HG02970 (cell line): ENCODE data around the gene SMARCC1.

Source experiments
- ATAC-seq: cut with Tn5 transposase; IDR thresholded peaks from one replicate; pipeline ENCODE4 v1.9.1; 2021; ENCODE audit warnings: mild to moderate bottlenecking, moderate library complexity, moderate number of reproducible peaks; ENCODE audit not compliant: unreplicated experiment, low FRiP score

SMARCC1 gene

GRCh38 chr3:47641739-47642138 lies 140.0 kb downstream of the SMARCC1 start:
- ATAC-seq: no peak

GRCh38 chr3:47636921-47637320 lies 144.8 kb downstream of the SMARCC1 start:
- ATAC-seq: no peak

GRCh38 chr3:47636225-47636624 lies 145.5 kb downstream of the SMARCC1 start:
- ATAC-seq: no peak

GRCh38 chr3:47635536-47635935 lies 146.2 kb downstream of the SMARCC1 start:
- ATAC-seq: no peak

GRCh38 chr3:47634996-47635395 lies 146.7 kb downstream of the SMARCC1 start:
- no peak for ATAC-seq

- ATAC-seq: no peak
Measured at GRCh38 chr3:47630810-47631209, 150.9 kb downstream of the SMARCC1 start.

GRCh38 chr3:47629770-47630169 lies 151.9 kb downstream of the SMARCC1 start:
- ATAC-seq: no peak

- ATAC-seq: no peak
Measured at GRCh38 chr3:47628426-47628825, 153.3 kb downstream of the SMARCC1 start.

- no peak for ATAC-seq
Measured at GRCh38 chr3:47622671-47623461, 158.8 kb downstream of the SMARCC1 start.

- ATAC-seq: no peak
Measured at GRCh38 chr3:47617086-47618010, 164.3 kb downstream of the SMARCC1 start.

- ATAC-seq: no peak
Measured at GRCh38 chr3:47614788-47615187, 166.9 kb downstream of the SMARCC1 start.

GRCh38 chr3:47613722-47614121 lies 168.0 kb downstream of the SMARCC1 start:
- ATAC-seq: no peak

GRCh38 chr3:47612879-47613278 lies 168.8 kb downstream of the SMARCC1 start:
- no peak for ATAC-seq

GRCh38 chr3:47612178-47612577 lies 169.5 kb downstream of the SMARCC1 start:
- ATAC-seq: no peak

- ATAC-seq: no peak
Measured at GRCh38 chr3:47611576-47611975, 170.1 kb downstream of the SMARCC1 start.

- ATAC-seq: no peak
Measured at GRCh38 chr3:47610583-47610982, 171.1 kb downstream of the SMARCC1 start.

- ATAC-seq: no peak
Measured at GRCh38 chr3:47607335-47607734, 174.4 kb downstream of the SMARCC1 start.

GRCh38 chr3:47606165-47606564 lies 175.5 kb downstream of the SMARCC1 start:
- ATAC-seq: no peak

- ATAC-seq: no peak
Measured at GRCh38 chr3:47605652-47606051, 176.0 kb downstream of the SMARCC1 start.

GRCh38 chr3:47604145-47604544 lies 177.5 kb downstream of the SMARCC1 start:
- ATAC-seq: no peak

GRCh38 chr3:47603332-47603731 lies 178.4 kb downstream of the SMARCC1 start:
- ATAC-seq: no peak
